H9 (cell line): ENCODE results near the gene MGAT5B. TPM values are rescaled to one million over a fixed set of nuclear protein-coding genes. Genes with fewer than 3 reads are reported as not detected.

ENCODE experiments used
- DNase-seq: peaks from one replicate; pipeline ENCODE4 v3.0.0-alpha.2; 2017
- H2AFZ ChIP-seq: one replicate; pipeline ENCODE4 v1.6.1; 2013; ENCODE audit warnings: mild to moderate bottlenecking, low read length, control low read depth, moderate library complexity
- H2AK5ac ChIP-seq: 2 replicates; pipeline ENCODE4 v1.6.1; 2013; ENCODE audit warnings: low read length, control low read depth, mixed read lengths; ENCODE audit not compliant: insufficient read length
- H2BK120ac ChIP-seq: one replicate; pipeline ENCODE4 v1.6.1; 2013; ENCODE audit warnings: low read depth, mild to moderate bottlenecking, low read length, control low read depth, inconsistent platforms; ENCODE audit not compliant: poor library complexity, severe bottlenecking
- H2BK12ac ChIP-seq: 2 replicates; pipeline ENCODE4 v1.6.1; 2013; ENCODE audit warnings: low read length, control low read depth, mixed read lengths, low read depth; ENCODE audit not compliant: insufficient read length
- H2BK15ac ChIP-seq: 2 replicates; pipeline ENCODE4 v1.6.1; 2013; ENCODE audit warnings: low read depth, low read length, control low read depth
- H2BK20ac ChIP-seq: one replicate; pipeline ENCODE4 v1.6.1; 2013; ENCODE audit warnings: low read depth, mild to moderate bottlenecking, low read length, control low read depth, inconsistent platforms; ENCODE audit not compliant: poor library complexity, severe bottlenecking
- H2BK5ac ChIP-seq: 2 replicates; pipeline ENCODE4 v1.6.1; 2013; ENCODE audit warnings: low read length, control low read depth, mixed read lengths; ENCODE audit not compliant: insufficient read length
- H3K14ac ChIP-seq: 2 replicates; pipeline ENCODE4 v1.6.1; 2013; ENCODE audit warnings: low read length, control low read depth; ENCODE audit not compliant: insufficient read depth
- H3K18ac ChIP-seq: 2 replicates; pipeline ENCODE4 v1.6.1; 2013; ENCODE audit warnings: low read depth, mild to moderate bottlenecking, mixed read lengths, low read length, control low read depth; ENCODE audit not compliant: insufficient read length
- H3K23ac ChIP-seq: 2 replicates; pipeline ENCODE4 v1.6.1; 2013; ENCODE audit warnings: low read length, control low read depth, mixed read lengths, low read depth; ENCODE audit not compliant: insufficient read length
- H3K23me2 ChIP-seq: 2 replicates; pipeline ENCODE4 v1.6.1; 2013; ENCODE audit warnings: low read depth, mild to moderate bottlenecking, mixed read lengths, low read length, control low read depth; ENCODE audit not compliant: insufficient read length, poor library complexity, severe bottlenecking
- H3K27ac ChIP-seq: 2 replicates; pipeline ENCODE4 v1.5.1; 2013; ENCODE audit warnings: low read length, control low read depth, mixed read lengths, low read depth; ENCODE audit not compliant: insufficient read length
- H3K27me3 ChIP-seq: 2 replicates; pipeline ENCODE4 v1.6.1; 2013; ENCODE audit warnings: low read length, control low read depth, inconsistent platforms; ENCODE audit not compliant: insufficient read depth
- H3K4ac ChIP-seq: 2 replicates; pipeline ENCODE4 v1.6.1; 2013; ENCODE audit warnings: low read depth, mild to moderate bottlenecking, control low read depth, inconsistent platforms, low read length, moderate library complexity
- H3K4me1 ChIP-seq: 2 replicates; pipeline ENCODE4 v1.6.1; 2013; ENCODE audit warnings: low read length, control low read depth, inconsistent platforms; ENCODE audit not compliant: insufficient read depth
- H3K4me2 ChIP-seq: 2 replicates; pipeline ENCODE4 v1.6.1; 2013; ENCODE audit warnings: low read length, control low read depth, mixed read lengths; ENCODE audit not compliant: insufficient read length, insufficient read depth
- H3K56ac ChIP-seq: 2 replicates; pipeline ENCODE4 v1.6.1; 2013; ENCODE audit warnings: low read depth, mild to moderate bottlenecking, mixed read lengths, low read length, control low read depth; ENCODE audit not compliant: insufficient read length
- H3K79me1 ChIP-seq: 2 replicates; pipeline ENCODE4 v1.6.1; 2013; ENCODE audit warnings: low read depth, mild to moderate bottlenecking, moderate library complexity, low read length, control low read depth, inconsistent platforms; ENCODE audit not compliant: insufficient read depth, poor library complexity, severe bottlenecking
- H3K79me2 ChIP-seq: 2 replicates; pipeline ENCODE4 v1.6.1; 2013; ENCODE audit warnings: low read length, control low read depth, inconsistent platforms; ENCODE audit not compliant: insufficient read depth
- H3K9ac ChIP-seq: 2 replicates; pipeline ENCODE4 v1.6.1; 2013; ENCODE audit warnings: low read length, control low read depth, mixed read lengths; ENCODE audit not compliant: insufficient read length; ENCODE audit errors: extremely low read depth
- H3K9me3 ChIP-seq: one replicate; pipeline ENCODE4 v1.6.1; 2013; ENCODE audit warnings: low read depth, low read length, inconsistent platforms; ENCODE audit not compliant: control insufficient read depth
- H3T11ph ChIP-seq: one replicate; pipeline ENCODE4 v1.6.1; 2013; ENCODE audit warnings: mild to moderate bottlenecking, low read length, control low read depth, inconsistent platforms
- H4K20me1 ChIP-seq: one replicate; pipeline ENCODE4 v1.6.1; 2013; ENCODE audit not compliant: control insufficient read depth, insufficient read length, insufficient read depth
- H4K5ac ChIP-seq: 2 replicates; pipeline ENCODE4 v1.6.1; 2013; ENCODE audit warnings: low read depth, mild to moderate bottlenecking, mixed read lengths, low read length, control low read depth; ENCODE audit not compliant: insufficient read length
- H4K8ac ChIP-seq: replicated peaks from 2 replicates; pipeline ENCODE4 v1.6.1; 2013; ENCODE audit warnings: low read length, control low read depth, mixed read lengths, low read depth; ENCODE audit not compliant: insufficient read length
- H4K91ac ChIP-seq: 2 replicates; pipeline ENCODE4 v1.6.1; 2013; ENCODE audit warnings: low read depth, mild to moderate bottlenecking, moderate library complexity, mixed read lengths, low read length, control low read depth; ENCODE audit not compliant: insufficient read length
- H3K27ac Mint-ChIP-seq, 3 experiments: 2 replicates in 2 of 3; 3 replicates in 1 of 3; pipeline ENCODE4 v1.8.0; 2020 to 2021; ENCODE audit warnings: mixed read lengths in 3 of 3, mild to moderate bottlenecking in 1 of 3, moderate library complexity in 1 of 3
- H3K27me3 Mint-ChIP-seq: 2 replicates; pipeline ENCODE4 v1.8.0; 2021; ENCODE audit warnings: low read depth, mild to moderate bottlenecking, moderate library complexity, mixed read lengths
- H3K36me3 Mint-ChIP-seq, 3 experiments: 2 replicates in 2 of 3; 3 replicates in 1 of 3; pipeline ENCODE4 v1.8.0; 2020 to 2021; ENCODE audit warnings: low read depth in 3 of 3, mixed read lengths in 3 of 3; ENCODE audit not compliant: insufficient read depth in 1 of 3
- H3K4me1 Mint-ChIP-seq, 2 experiments: 2 replicates each; pipeline ENCODE4 v1.8.0; 2020; ENCODE audit warnings: mixed read lengths in 2 of 2
- H3K4me3 Mint-ChIP-seq, 2 experiments: 2 replicates in 1 of 2; 3 replicates in 1 of 2; pipeline ENCODE4 v1.8.0; 2020 to 2021; ENCODE audit warnings: mild to moderate bottlenecking in 2 of 2, mixed read lengths in 2 of 2, moderate library complexity in 1 of 2
- H3K9me3 Mint-ChIP-seq, 2 experiments: 2 replicates in 1 of 2; 3 replicates in 1 of 2; pipeline ENCODE4 v1.8.0; 2020; ENCODE audit warnings: mild to moderate bottlenecking in 2 of 2, mixed read lengths in 2 of 2, moderate library complexity in 1 of 2
- CTCF ChIP-seq: fragments of 200-600 bp; sonication (generic); conservative IDR thresholded peaks from 3 replicates; pipeline ENCODE4 v1.8.0; 2021; ENCODE audit warnings: antibody characterized with exemption, mild to moderate bottlenecking
- WGBS: extraction: QIAGEN DNeasy Blood & Tissue Kit; methylation state at CpG from one replicate; pipeline ENCODE4 v1.1.7; 2013; ENCODE audit warnings: missing lambda C conversion rate, low lambda C conversion rate, mixed read lengths; ENCODE audit not compliant: insufficient read length; ENCODE audit errors: extremely low coverage; 5-methylcytosine and 5-hydroxymethylcytosine counted together
- total RNA-seq: library from RNA; stranded (reverse); gene quantifications from 2 replicates; pipeline ENCODE4 v1.2.1, GENCODE V29; 2021

The MGAT5B gene
- total RNA-seq, 1 experiment from 2014 or later, result 4.9 TPM

- no peak overlapping the region for H2BK12ac ChIP-seq
- no peak overlapping the region for H2BK20ac ChIP-seq
- H3K9ac ChIP-seq, result no peak overlapping the region
- H3K27ac ChIP-seq, result no peak overlapping the region
- no peak overlapping the region for H4K8ac ChIP-seq
- no peaks in the 10 kb centered on the region for H3K79me1 ChIP-seq
- no peak overlapping the region for H2BK120ac ChIP-seq
- H3K4ac ChIP-seq, result no peak overlapping the region
- no peaks in the 10 kb centered on the region for H3K9me3 Mint-ChIP-seq
- no peak overlapping the region for H4K91ac ChIP-seq
- DNase-seq, result no peak
- H3K27me3 Mint-ChIP-seq, result peaks cover 34% of the 10 kb centered on the region
- H3K27me3 ChIP-seq, result no peaks in the 10 kb centered on the region; the same call in 1 of the 2 replicates
- no peak overlapping the region for H2BK15ac ChIP-seq
- H3T11ph ChIP-seq, result no peak overlapping the region
- peaks cover 3% of the 10 kb centered on the region; the same call in 1 of the 2 replicates for H3K4me1 ChIP-seq
- peaks cover 10% of the 10 kb centered on the region for H3K23me2 ChIP-seq
- H3K4me3 Mint-ChIP-seq, result no peak overlapping the region
- no peaks in the 10 kb centered on the region for H3K79me2 ChIP-seq
- no peaks in the 10 kb centered on the region for H3K36me3 Mint-ChIP-seq
- H3K9me3 ChIP-seq, result no peaks in the 10 kb centered on the region
- no peak overlapping the region for H3K27ac Mint-ChIP-seq
- peaks cover 30 to 33% of the 10 kb centered on the region in 2 experiments for H3K4me1 Mint-ChIP-seq
- no peak overlapping the region for H2BK5ac ChIP-seq
- WGBS, result no CpG with 5 or more reads among the region's 6 CpGs
- no peak overlapping the region for H2AFZ ChIP-seq
- no peak overlapping the region for H3K56ac ChIP-seq
- no peak overlapping the region for H3K23ac ChIP-seq
- no peak overlapping the region for H3K4me2 ChIP-seq
- H3K14ac ChIP-seq, result no peak overlapping the region
- no peak overlapping the region for H4K5ac ChIP-seq
- no peak for TF ChIP-seq CTCF
- no peak overlapping the region for H2AK5ac ChIP-seq
- H3K18ac ChIP-seq, result no peak overlapping the region
- H4K20me1 ChIP-seq, result no peaks in the 10 kb centered on the region
Measured at GRCh38 chr17:76845541-76846017, 22.6 kb upstream of the MGAT5B start.
